K562 (cell line): ENCODE data around the gene TMEM147. TPM values are rescaled to one million over a fixed set of nuclear protein-coding genes. Genes with fewer than 3 reads are reported as not detected.
A peak's percentile ranks its signal among the peaks of the same experiment; 100 is the strongest.

ENCODE experiments used
- ATAC-seq: fragments of 200-7000 bp; cut with Tn5 transposase; 3 replicates; pipeline ENCODE4 v1.9.1; 2020; ENCODE audit warnings: moderate library complexity
- BruUV-seq: library from RNA; stranded (reverse); fragments of 400-500 nt; replicated peaks from 2 replicates; lab custom pipeline; 2021; lab: Mats Ljungman, UMichigan
- CTCF ChIA-PET: fragments of 300-600 bp; formaldehyde crosslinking; extraction: SDS; loops from one replicate; lab custom pipeline; 2021; ENCODE audit warnings: low intra/inter-chr PET ratio; lab: Yijun Ruan, JAX
- POLR2A ChIA-PET: fragments of 300-600, 350-650 bp; sonication (Branson Sonifier 250); formaldehyde crosslinking; extraction: SDS; loops from one replicate; lab custom pipeline; 2021; ENCODE audit warnings: antibody characterized with exemption, inconsistent platforms; lab: Yijun Ruan, JAX
- DNase-seq, 4 experiments: peaks; one replicate each; pipeline versions ENCODE4 v3.0.0 to v3.0.0-alpha.2; 2011 to 2018; ENCODE audit warnings: low spot score in 3 of 4, mixed read lengths in 3 of 4; ENCODE audit errors: extremely low read depth in 1 of 4
- FAIRE-seq: peaks from 2 replicates; lab custom pipeline; 2011; peaks lifted over from hg19 to GRCh38; lab: Jason Lieb, UNC
- H2AFZ ChIP-seq: 2 replicates; pipeline ENCODE4 v1.6.0; 2011; ENCODE audit warnings: low read depth, low read length, control low read depth, inconsistent platforms
- H3K27ac ChIP-seq: fragments of 200-600 bp; 3 replicates; pipeline ENCODE4 v1.8.0; 2011; ENCODE audit warnings: low read depth, mild to moderate bottlenecking, control low read depth, inconsistent platforms, low read length, moderate library complexity, mixed read lengths; ENCODE audit errors: extremely low read depth
- H3K27me3 ChIP-seq, 2 experiments: fragments of 300-600 bp in 1 of 2; 2 replicates in 1 of 2; 3 replicates in 1 of 2; pipeline versions ENCODE4 v1.6.0 to v1.8.0; 2011; ENCODE audit warnings: inconsistent platforms in 2 of 2, low read length in 2 of 2, mild to moderate bottlenecking in 1 of 2, mixed read lengths in 1 of 2, moderate library complexity in 1 of 2; ENCODE audit not compliant: control insufficient read depth in 2 of 2, insufficient read depth in 2 of 2
- H3K36me3 ChIP-seq: fragments of 300-600 bp; 3 replicates; pipeline ENCODE4 v1.8.0; 2011; ENCODE audit warnings: mild to moderate bottlenecking, low read length, inconsistent platforms; ENCODE audit not compliant: control insufficient read depth, insufficient read depth
- H3K4me1 ChIP-seq, 2 experiments: fragments of 200-600 bp in 1 of 2; replicated peaks in 1 of 2; 2 replicates in 1 of 2; 3 replicates in 1 of 2; pipeline versions ENCODE4 v1.5.1 to v1.8.0; 2011; ENCODE audit warnings: inconsistent platforms in 2 of 2, low read length in 2 of 2, mild to moderate bottlenecking in 1 of 2, mixed read lengths in 1 of 2, moderate library complexity in 1 of 2; ENCODE audit not compliant: control insufficient read depth in 2 of 2, insufficient read depth in 2 of 2
- H3K4me2 ChIP-seq: 2 replicates; pipeline ENCODE4 v1.6.1; 2011; ENCODE audit warnings: low read length, control low read depth, inconsistent platforms, mixed read lengths; ENCODE audit not compliant: insufficient read depth
- H3K4me3 ChIP-seq: fragments of 200-600 bp; sonication (generic), shearing (Covaris generic); 2 replicates; pipeline ENCODE4 v1.5.1; 2016; ENCODE audit warnings: control low read depth, inconsistent platforms
- H3K79me2 ChIP-seq: fragments of 200-600 bp; 3 replicates; pipeline ENCODE4 v1.8.0; 2011; ENCODE audit warnings: low read length, inconsistent platforms; ENCODE audit not compliant: control insufficient read depth, insufficient read depth
- H3K9ac ChIP-seq, 2 experiments: 2 replicates each; pipeline versions ENCODE4 v1.6.0 to v1.6.1; 2011; ENCODE audit warnings: low read depth in 2 of 2, low read length in 2 of 2, control low read depth in 1 of 2, inconsistent platforms in 1 of 2, mild to moderate bottlenecking in 1 of 2, mixed read lengths in 1 of 2; ENCODE audit not compliant: insufficient read depth in 1 of 2
- H3K9me1 ChIP-seq: one replicate; pipeline ENCODE4 v1.6.0; 2011; ENCODE audit warnings: inconsistent platforms, mild to moderate bottlenecking, low read length, moderate library complexity; ENCODE audit not compliant: control insufficient read depth, insufficient read depth
- H3K9me3 ChIP-seq: replicated peaks from 2 replicates; pipeline ENCODE4 v1.5.1; 2011; ENCODE audit warnings: low read depth, low read length, inconsistent platforms; ENCODE audit not compliant: control insufficient read depth, insufficient read depth
- H4K20me1 ChIP-seq: replicated peaks from 2 replicates; pipeline ENCODE4 v1.6.1; 2011; ENCODE audit warnings: low read length, inconsistent platforms, mixed read lengths; ENCODE audit not compliant: control insufficient read depth, insufficient read depth
- BCOR ChIP-seq: fragments of 450-650 bp; IDR thresholded peaks from 2 replicates; pipeline ENCODE4 v1.6.1; 2016
- ESRRA ChIP-seq: fragments of 450-650 bp; IDR thresholded peaks from 2 replicates; pipeline ENCODE4 v1.6.1; 2014; ENCODE audit warnings: low read depth, mild to moderate bottlenecking, moderate library complexity, borderline replicate concordance
- HDGF ChIP-seq: fragments of 450-650 bp; IDR thresholded peaks from 2 replicates; pipeline ENCODE4 v1.6.1; 2016
- KAT7 ChIP-seq: sonication (generic); formaldehyde crosslinking; IDR thresholded peaks from 2 replicates; pipeline ENCODE4 v1.8.0; 2022; ENCODE audit warnings: missing genetic modification reagents, mild to moderate bottlenecking, borderline replicate concordance
- RBM25 ChIP-seq: fragments of 200-400 bp; formaldehyde crosslinking; IDR thresholded peaks from 2 replicates; pipeline ENCODE4 v1.6.1; 2018; ENCODE audit warnings: low read length, low read depth, moderate library complexity; ENCODE audit not compliant: severe bottlenecking
- ZFP36 ChIP-seq: fragments of 150-350 bp; IDR thresholded peaks from 2 replicates; pipeline ENCODE4 v1.6.1; 2018; ENCODE audit warnings: low read length, low read depth; ENCODE audit not compliant: partially characterized antibody
- ZNF121 ChIP-seq: sonication (generic); formaldehyde crosslinking; conservative IDR thresholded peaks from 2 replicates; pipeline ENCODE4 v1.8.0; 2022; ENCODE audit warnings: missing genetic modification reagents
- WGBS: fragments of 100-300 bp; shearing (Covaris generic); methylation state at CpG from one replicate; pipeline ENCODE4 v1.1.6; 2016; ENCODE audit warnings: low coverage, mixed read lengths; ENCODE audit not compliant: insufficient coverage; ENCODE audit errors: missing lambda C conversion rate; 5-methylcytosine and 5-hydroxymethylcytosine counted together
- in situ Hi-C: fragments of 300-500 bp; cut with MboI; formaldehyde crosslinking; loops from 4 replicates; pipeline ENCODE4 v1.15.0; 2018; ENCODE audit warnings: inconsistent platforms, mixed read lengths
- intact Hi-C: fragments of 100-400 bp; cut with micrococcal nuclease; formaldehyde crosslinking; loops from 2 replicates; pipeline ENCODE4 v1.14.2; 2022
- polyA plus RNA-seq, 8 experiments: library from polyadenylated mRNA; depleted of rRNA in 4 of 8; stranded (reverse) in 5 of 8; unstranded in 3 of 8; fragments of >200 nt; fragmentation: Nextera tagmentation in 2 of 8; fragmentation: Illumina TruSeq in 1 of 8; extraction: Ambion mirVana in 2 of 8; extraction: Trizol in 1 of 8; gene quantifications; 2 replicates each; pipeline versions ENCODE4 v1.2.1 to v1.2.3, GENCODE V29; 2011 to 2014; ENCODE audit warnings: inconsistent platforms in 1 of 8, missing spikeins in 1 of 8
- total RNA-seq, 7 experiments: library from RNA; depleted of rRNA in 6 of 7; stranded (reverse); fragments of >200 nt in 6 of 7; fragmentation: Illumina TruSeq in 2 of 7; extraction: Trizol in 2 of 7; gene quantifications; 2 replicates each; pipeline versions ENCODE4 v1.2.1 to v1.2.3, GENCODE V29; 2011 to 2021; ENCODE audit warnings: low replicate concordance in 1 of 7

TMEM147 gene
- total and polyA plus RNA-seq, 9 of the 15 experiments (the other 6 are each of a cell fraction or from before 2014, with no cell fraction given), result 73.8 to 194 (median 142) TPM

- POLR2A ChIA-PET, result interaction anchor here (0.5 to 1.0 kb wide), 3 partner anchors 77 to 370 kb away, joined by 3 read pairs; no protein-coding TSS in a partner anchor
- peaks cover 23 to 44% of the 10 kb centered on the region in 2 experiments; a peak in 4 of 5 replicates for H3K27me3 ChIP-seq
- TF ChIP-seq ESRRA (peak; percentile 34; the same call in 1 of the 2 replicates), BCOR (peak; percentile 69; the same call in 1 of the 2 replicates), HDGF (no peak), ZNF121 (CRISPR knock-in tag) (peak; percentile 71), RBM25 (peak; percentile 40), ZFP36 (peak; percentile 48), KAT7 (CRISPR knock-in tag) (no peak)
- TF ChIP-seq, all 486 proteins: peak for 5
- Histone ChIP-seq H3K27ac (no peak overlapping the region), H3K9me1 (peaks cover 3% of the 10 kb centered on the region), H2AFZ (peak overlapping the region; percentile 85), H3K4me2 (peak overlapping the region; percentile 91), H3K4me1 (peaks cover 4 to 46% of the 10 kb centered on the region in 2 experiments; a peak in 3 of 5 replicates), H3K9me3 (no peaks in the 10 kb centered on the region; the same call in 1 of the 2 replicates), H4K20me1 (peaks cover 7% of the 10 kb centered on the region; the same call in 1 of the 2 replicates), H3K9ac (peak overlapping the region in 1 of 2 experiments; percentile 80; a peak in 3 of 4 replicates), H3K4me3 (no peak overlapping the region), H3K36me3 (no peaks in the 10 kb centered on the region), H3K79me2 (no peaks in the 10 kb centered on the region)
- CTCF ChIA-PET, result interaction anchor here (0.7 kb wide), 1 partner anchor 140 kb away, joined by 3 read pairs; no protein-coding TSS in a partner anchor
- intact Hi-C loops (loop anchor here (5.0 kb wide), 3 partner anchors 35 to 375 kb away; partner anchors contain the start of gene ETV2), in situ Hi-C loops (no loop called here)
- no TSS peak for BruUV-seq
- DNase-seq (no peak), FAIRE-seq (no peak), ATAC-seq (no peak)
- WGBS, result 84% methylated on average over 16 of the region's 16 CpGs
Observed at GRCh38 chr19:35556846-35557538, 11.6 kb downstream of the TMEM147 start.
